Thyroid gland (tissue), 4 donors: ENCODE data around the gene CHMP6. TPM values are rescaled to one million over a fixed set of nuclear protein-coding genes. Genes with fewer than 3 reads are reported as not detected.

Experiments used
- DNase-seq, 2 donors: peaks; one replicate each; pipeline ENCODE4 v3.0.0-alpha.2; 2019
- H3K27ac ChIP-seq, 3 donors: fragments of 200-600 bp; sonication (generic); 1 replicate in 2 of 3; 2 replicates in 1 of 3; pipeline ENCODE4 v1.5.1; 2016 to 2019; ENCODE audit warnings: mild to moderate bottlenecking in 1 of 3, moderate library complexity in 1 of 3
- H3K27me3 ChIP-seq: fragments of 200-600 bp; sonication (generic); one replicate; pipeline ENCODE4 v1.5.1; 2019
- H3K36me3 ChIP-seq, 2 donors: fragments of 200-600 bp; sonication (generic); one replicate each; pipeline ENCODE4 v1.5.1; 2016 to 2019
- H3K4me1 ChIP-seq, 2 donors: fragments of 200-600 bp; sonication (generic); one replicate each; pipeline ENCODE4 v1.5.1; 2017 to 2019
- H3K4me3 ChIP-seq, 3 donors: fragments of 200-600 bp; sonication (generic); replicated peaks in 1 of 3; 1 replicate in 2 of 3; 2 replicates in 1 of 3; pipeline ENCODE4 v1.5.1; 2016; ENCODE audit warnings: mild to moderate bottlenecking in 1 of 3
- H3K9me3 ChIP-seq: fragments of 200-600 bp; sonication (generic); one replicate; pipeline ENCODE4 v1.5.1; 2017
- POLR2A ChIP-seq, 2 donors: fragments of 450-650 bp; IDR thresholded peaks; one replicate each; pipeline ENCODE4 v1.6.1; 2017; ENCODE audit warnings: antibody characterized with exemption in 2 of 2, mild to moderate bottlenecking in 2 of 2, moderate library complexity in 1 of 2
- WGBS, 2 donors: methylation state at CpG; one replicate each; pipeline ENCODE4 v1.1.5; 2017; 5-methylcytosine and 5-hydroxymethylcytosine counted together
- intact Hi-C: fragments of 100-400 bp; cut with DNase I; formaldehyde crosslinking; loops from one replicate; pipeline ENCODE4 v1.15.1; 2023
- total RNA-seq, 4 donors: library from RNA; depleted of rRNA; stranded (reverse); fragments of >200 nt; gene quantifications; one replicate each; pipeline ENCODE4 v1.2.3, GENCODE V29; 2016
- TF ChIP-seq, protein P1 (sequence below), 6 experiments: fragments of 200-600 bp in 3 of 6; fragments of 450-650 bp in 3 of 6; sonication (generic) in 3 of 6; IDR thresholded peaks; one replicate each; pipeline ENCODE4 v1.5.1; 2016 to 2019; ENCODE audit warnings: antibody characterized with exemption in 6 of 6, mild to moderate bottlenecking in 2 of 6, inconsistent platforms in 1 of 6, moderate library complexity in 1 of 6

CHMP6 gene
- total RNA-seq, 4 donors from 2014 or later: 19.5 to 37.8 (median 27.8) TPM

DNA sequence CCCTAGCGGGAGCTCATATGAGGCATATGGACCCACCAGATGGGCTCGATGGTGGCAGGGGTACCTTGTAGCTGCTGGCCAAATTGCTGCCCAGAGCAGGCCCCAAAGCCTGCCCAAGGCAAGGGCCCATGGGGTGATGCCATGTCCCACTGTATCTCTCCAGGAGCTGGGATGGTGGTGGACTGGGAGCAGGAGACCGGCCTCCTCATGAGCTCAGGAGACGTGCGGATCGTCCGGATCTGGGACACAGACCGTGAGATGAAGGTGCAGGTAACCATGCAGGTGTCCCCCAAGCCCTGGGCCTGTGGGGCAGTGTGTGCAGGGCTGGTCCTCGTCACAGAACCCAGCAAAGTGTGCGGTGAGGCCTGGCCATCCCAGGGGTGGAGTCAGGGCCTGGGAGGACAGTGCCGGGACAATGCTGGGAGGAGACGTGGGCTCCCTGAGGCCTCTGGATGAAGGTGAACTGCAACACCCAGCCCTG lies 34.1 kb upstream of the CHMP6 start:
- TF ChIP-seq POLR2A (IDR thresholded peaks at IDR 0.05): no peak
- TF ChIP-seq, protein P1, sequence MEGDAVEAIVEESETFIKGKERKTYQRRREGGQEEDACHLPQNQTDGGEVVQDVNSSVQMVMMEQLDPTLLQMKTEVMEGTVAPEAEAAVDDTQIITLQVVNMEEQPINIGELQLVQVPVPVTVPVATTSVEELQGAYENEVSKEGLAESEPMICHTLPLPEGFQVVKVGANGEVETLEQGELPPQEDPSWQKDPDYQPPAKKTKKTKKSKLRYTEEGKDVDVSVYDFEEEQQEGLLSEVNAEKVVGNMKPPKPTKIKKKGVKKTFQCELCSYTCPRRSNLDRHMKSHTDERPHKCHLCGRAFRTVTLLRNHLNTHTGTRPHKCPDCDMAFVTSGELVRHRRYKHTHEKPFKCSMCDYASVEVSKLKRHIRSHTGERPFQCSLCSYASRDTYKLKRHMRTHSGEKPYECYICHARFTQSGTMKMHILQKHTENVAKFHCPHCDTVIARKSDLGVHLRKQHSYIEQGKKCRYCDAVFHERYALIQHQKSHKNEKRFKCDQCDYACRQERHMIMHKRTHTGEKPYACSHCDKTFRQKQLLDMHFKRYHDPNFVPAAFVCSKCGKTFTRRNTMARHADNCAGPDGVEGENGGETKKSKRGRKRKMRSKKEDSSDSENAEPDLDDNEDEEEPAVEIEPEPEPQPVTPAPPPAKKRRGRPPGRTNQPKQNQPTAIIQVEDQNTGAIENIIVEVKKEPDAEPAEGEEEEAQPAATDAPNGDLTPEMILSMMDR (IDR thresholded peaks at IDR 0.05): no peak
- no peaks in the 10 kb centered on the region for H3K36me3 ChIP-seq
- no peaks in the 10 kb centered on the region for H3K27me3 ChIP-seq
- no peak overlapping the region for H3K4me3 ChIP-seq
- DNase-seq: no peak
- peaks cover 0 to 10% of the 10 kb centered on the region in 2 donors for H3K4me1 ChIP-seq
- intact Hi-C loops: no loop called here
- H3K9me3 ChIP-seq: no peaks in the 10 kb centered on the region
- 93 to 98% methylated on average over 5 of the region's 12 CpGs for WGBS, 2 donors
- no peak overlapping the region for H3K27ac ChIP-seq

DNA sequence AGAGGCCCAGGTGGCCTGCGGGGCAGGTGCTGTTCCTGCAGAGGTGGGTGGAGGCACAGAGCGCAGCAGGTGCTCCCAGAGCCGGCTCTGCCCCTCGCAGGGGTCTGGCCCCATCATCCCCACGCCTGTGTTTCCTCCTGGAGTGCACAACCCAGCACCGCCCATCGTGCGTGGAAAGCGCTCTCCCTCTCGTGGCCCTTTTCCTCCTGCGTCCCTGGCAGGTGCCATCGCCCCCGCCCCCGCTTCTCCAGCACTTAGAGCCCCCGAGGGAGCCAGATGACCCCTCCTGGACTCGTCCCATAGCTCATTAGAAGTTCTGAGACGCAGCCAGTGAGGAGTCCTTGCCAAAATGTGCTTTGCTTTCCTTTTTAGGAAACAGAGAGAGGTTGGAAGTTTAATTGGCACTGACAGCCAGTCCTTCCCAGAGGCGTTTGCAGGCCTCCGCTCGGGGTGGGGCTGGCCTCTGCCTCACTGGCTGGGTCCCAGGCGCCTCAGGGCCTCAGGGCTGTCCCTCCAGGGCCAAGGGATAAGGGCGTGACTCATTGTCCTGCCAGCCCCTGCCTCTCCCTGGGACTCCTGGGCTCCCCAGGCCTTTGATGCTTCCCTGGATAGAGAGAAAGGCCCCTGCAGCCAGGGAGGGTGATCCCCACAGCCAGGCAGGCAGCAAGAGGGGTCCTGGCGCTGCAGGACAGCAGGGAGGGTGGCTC lies 32.2 kb upstream of the CHMP6 start:
- H3K4me1 ChIP-seq: peaks cover 0 to 10% of the 10 kb centered on the region in 2 donors
- H3K4me3 ChIP-seq: no peak overlapping the region
- 79 to 83% methylated on average over 18 to 22 of the region's 23 CpGs for WGBS, 2 donors
- no peaks in the 10 kb centered on the region for H3K9me3 ChIP-seq
- intact Hi-C loops: no loop called here
- TF ChIP-seq, protein P1 (IDR thresholded peaks at IDR 0.05): no peak
- TF ChIP-seq POLR2A (IDR thresholded peaks at IDR 0.05): no peak
- H3K27ac ChIP-seq: no peak overlapping the region
- no peaks in the 10 kb centered on the region for H3K27me3 ChIP-seq
- H3K36me3 ChIP-seq: peaks cover 0 to 2% of the 10 kb centered on the region in 2 donors
- DNase-seq: no peak

DNA sequence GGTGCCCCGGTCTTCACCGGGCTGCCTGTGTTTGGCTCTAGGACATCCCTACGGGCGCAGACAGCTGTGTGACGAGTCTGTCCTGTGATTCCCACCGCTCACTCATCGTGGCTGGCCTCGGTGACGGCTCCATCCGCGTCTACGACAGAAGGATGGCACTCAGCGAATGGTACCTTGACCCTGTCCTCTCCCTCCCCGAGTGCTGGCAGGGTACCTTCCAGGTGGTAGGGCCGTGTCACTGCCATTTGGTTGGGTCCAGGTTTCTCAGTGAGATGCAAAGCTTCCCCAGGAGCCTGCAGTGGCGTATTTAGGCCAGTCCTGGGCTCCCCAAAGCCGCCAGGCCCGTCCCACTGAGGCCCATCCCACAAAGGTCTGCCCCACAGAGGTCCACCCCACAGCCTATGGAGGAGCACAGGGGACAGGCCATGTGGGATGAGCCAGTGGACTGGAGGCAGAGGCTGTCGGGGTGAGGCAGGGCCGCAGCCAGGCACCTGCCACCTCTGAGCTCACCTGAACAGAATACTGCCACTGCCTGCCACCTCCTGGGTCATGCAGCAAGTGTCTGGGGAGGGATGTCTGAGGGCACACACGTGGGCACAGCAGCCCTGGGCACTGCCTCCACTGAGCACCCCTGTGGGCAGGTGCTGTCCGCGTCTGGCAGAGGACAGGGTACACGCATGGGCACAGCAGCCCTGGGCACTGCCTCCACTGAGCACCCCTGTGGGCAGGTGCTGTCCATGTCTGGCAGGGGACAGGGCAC lies 31.4 kb upstream of the CHMP6 start:
- intact Hi-C loops: no loop called here
- Histone ChIP-seq H3K27ac (no peak overlapping the region), H3K36me3 (peaks cover 0 to 9% of the 10 kb centered on the region in 2 donors), H3K27me3 (no peaks in the 10 kb centered on the region), H3K4me1 (peaks cover 0 to 10% of the 10 kb centered on the region in 2 donors), H3K9me3 (no peaks in the 10 kb centered on the region), H3K4me3 (no peak overlapping the region)
- TF ChIP-seq POLR2A (IDR thresholded peaks at IDR 0.05): no peak
- TF ChIP-seq, protein P1 (IDR thresholded peaks at IDR 0.05): no peak
- WGBS, 2 donors: 88 to 92% methylated on average over 4 to 5 of the region's 24 CpGs
- DNase-seq: no peak

DNA sequence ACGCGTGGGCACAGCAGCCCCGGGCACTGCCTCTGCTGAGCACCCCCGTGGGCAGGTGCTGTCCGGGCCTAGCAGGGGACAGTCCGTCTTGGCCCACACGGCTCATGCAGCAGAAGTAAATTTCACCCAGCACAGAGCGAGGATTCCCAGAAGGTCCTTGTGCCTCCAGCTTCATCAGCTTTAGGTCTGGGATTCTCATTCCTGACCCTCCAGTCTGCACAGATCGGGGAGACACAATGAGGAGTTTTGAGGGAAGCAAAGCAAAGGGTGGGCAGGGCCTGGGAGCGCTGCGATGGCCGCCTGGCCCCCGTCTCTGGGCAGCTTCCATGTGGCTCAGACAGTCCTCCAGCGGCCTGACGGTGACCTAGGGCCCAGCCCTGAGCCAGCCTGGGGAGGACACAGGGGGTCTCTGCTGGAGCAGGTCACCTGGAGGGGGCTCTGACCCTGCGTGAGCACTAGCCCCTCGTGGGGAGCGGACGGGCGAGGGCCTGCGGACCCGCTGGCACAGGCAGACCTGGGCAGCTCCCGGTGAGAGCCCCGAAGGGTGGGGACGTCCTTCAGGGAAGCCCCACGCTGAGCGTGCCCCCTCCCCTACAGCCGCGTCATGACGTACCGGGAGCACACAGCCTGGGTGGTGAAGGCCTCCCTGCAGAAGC lies 30.7 kb upstream of the CHMP6 start:
- Histone ChIP-seq H3K4me1 (peaks cover 0 to 10% of the 10 kb centered on the region in 2 donors), H3K27me3 (no peaks in the 10 kb centered on the region), H3K27ac (no peak overlapping the region), H3K4me3 (no peak overlapping the region), H3K36me3 (peaks cover 0 to 9% of the 10 kb centered on the region in 2 donors), H3K9me3 (no peaks in the 10 kb centered on the region)
- intact Hi-C loops: no loop called here
- 92 to 96% methylated on average over 10 to 17 of the region's 31 CpGs for WGBS, 2 donors
- TF ChIP-seq POLR2A (IDR thresholded peaks at IDR 0.05): no peak
- TF ChIP-seq, protein P1 (IDR thresholded peaks at IDR 0.05): no peak
- DNase-seq: no peak
